GM18526 (cell line): ENCODE measurements around the gene CYP1A2.

Source experiments
- POLR2A ChIP-seq: IDR thresholded peaks from 3 replicates; pipeline ENCODE4 v1.6.1; 2011; ENCODE audit not compliant: insufficient read length; ENCODE audit errors: extremely low read depth

The CYP1A2 gene

GRCh38 chr15:74768099-74768770 lies 19.6 kb downstream of the CYP1A2 start:
- TF ChIP-seq POLR2A, result no peak

GRCh38 chr15:74768771-74769342 lies 20.2 kb downstream of the CYP1A2 start:
- TF ChIP-seq POLR2A, result no peak

GRCh38 chr15:74769463-74770025 lies 20.9 kb downstream of the CYP1A2 start:
- no peak for TF ChIP-seq POLR2A

GRCh38 chr15:74770211-74770903 lies 21.7 kb downstream of the CYP1A2 start:
- no peak for TF ChIP-seq POLR2A

- TF ChIP-seq POLR2A, result no peak
Observed at GRCh38 chr15:74773329-74773728, 24.7 kb downstream of the CYP1A2 start.

- no peak for TF ChIP-seq POLR2A
Observed at GRCh38 chr15:74773731-74774252, 25.1 kb downstream of the CYP1A2 start.

- no peak for TF ChIP-seq POLR2A
Observed at GRCh38 chr15:74775132-74775562, 26.5 kb downstream of the CYP1A2 start.

- no peak for TF ChIP-seq POLR2A
Observed at GRCh38 chr15:74775894-74776293, 27.2 kb downstream of the CYP1A2 start.

- TF ChIP-seq POLR2A, result peak; percentile 36
Observed at GRCh38 chr15:74776821-74777768, 28.4 kb downstream of the CYP1A2 start.

GRCh38 chr15:74777769-74778598 lies 29.3 kb downstream of the CYP1A2 start:
- no peak for TF ChIP-seq POLR2A

GRCh38 chr15:74778599-74778970 lies 29.9 kb downstream of the CYP1A2 start:
- no peak for TF ChIP-seq POLR2A

- no peak for TF ChIP-seq POLR2A
Observed at GRCh38 chr15:74779162-74779648, 30.6 kb downstream of the CYP1A2 start.

- peak; percentile 42 for TF ChIP-seq POLR2A
Observed at GRCh38 chr15:74780523-74781430, 32.1 kb downstream of the CYP1A2 start.
